NCI-H524 (cell line): ENCODE results near the gene SNRNP35.
"Not testable (repeated sequence)": the region's sequence is repeated elsewhere in the genome, so short reads cannot be mapped to it uniquely, and the experiment has no call there.

Source experiments
- DNase-seq, 2 experiments: peaks; one replicate each; lab custom pipeline; 2025; lab: John Stamatoyannopoulos, UW

The SNRNP35 gene

DNA sequence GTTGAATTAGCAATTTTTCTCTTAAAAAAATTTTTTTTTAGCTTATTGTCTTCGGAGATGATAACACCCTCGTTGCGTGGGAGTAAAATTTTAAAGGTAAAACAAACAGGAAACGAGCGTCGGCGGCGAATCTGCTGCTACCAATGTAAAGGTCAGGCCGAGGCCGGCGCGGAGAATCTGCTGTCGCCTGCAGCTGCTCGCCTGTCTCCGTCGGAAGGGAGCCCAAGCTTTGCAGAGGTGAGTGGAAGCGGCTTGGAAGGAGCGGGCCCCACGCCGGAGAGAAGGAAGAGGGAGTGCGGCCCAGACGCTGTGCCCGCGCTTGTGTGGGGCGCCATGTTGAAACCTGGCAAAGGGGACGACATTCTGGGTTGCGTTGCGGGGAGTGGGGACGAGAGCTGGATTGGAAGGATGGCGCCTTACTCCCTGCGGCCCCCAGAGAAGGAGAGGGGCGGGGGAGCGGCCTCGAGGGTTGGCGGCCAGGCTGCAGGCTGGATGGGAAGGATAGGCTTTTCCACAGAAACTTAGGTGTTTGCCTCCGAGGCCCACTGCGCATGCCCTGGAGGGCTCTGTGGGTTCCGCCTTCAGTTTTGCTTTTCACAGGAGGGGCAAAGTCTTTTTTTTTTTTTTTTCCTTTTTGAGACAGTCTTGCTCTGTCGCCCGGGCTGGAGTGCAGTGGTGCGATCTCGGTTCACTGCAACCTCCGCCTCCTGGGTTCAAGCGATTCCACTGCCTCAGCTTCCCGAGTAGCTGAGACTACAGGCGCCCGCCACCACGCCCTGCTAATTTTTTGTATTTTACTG lies at the start of gene SNRNP35:
TSS of gene SNRNP35 (plus strand) at position 160 of the 800 bp plus-strand sequence. CDS start 7,402 bp downstream, outside the sequence.
- peak; percentile 79 to 81 for DNase-seq

DNA sequence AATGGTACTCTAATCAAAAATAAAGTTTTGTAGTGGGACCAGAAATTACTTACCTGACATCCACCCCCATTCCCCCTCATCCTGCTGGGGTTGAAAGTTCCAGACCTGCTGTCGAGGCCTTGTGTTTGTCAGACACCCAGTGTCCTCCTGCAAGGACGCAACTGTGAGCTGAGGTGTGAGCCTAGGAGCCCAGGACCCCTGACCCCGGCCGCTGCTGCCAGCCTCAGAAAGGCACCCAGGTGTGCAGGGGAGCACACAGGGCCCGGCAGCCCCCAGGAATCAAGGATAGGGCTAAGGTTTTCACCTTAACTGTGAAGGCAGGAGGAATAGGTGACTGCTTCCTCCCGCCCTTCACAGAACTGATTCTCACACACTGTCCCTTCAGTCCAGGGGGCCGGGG lies 49.3 kb upstream of the SNRNP35 start:
- DNase-seq, result not testable (repeated sequence)

- not testable (repeated sequence) for DNase-seq
Measured at GRCh38 chr12:123409284-123410040, 48.5 kb upstream of the SNRNP35 start.

DNA sequence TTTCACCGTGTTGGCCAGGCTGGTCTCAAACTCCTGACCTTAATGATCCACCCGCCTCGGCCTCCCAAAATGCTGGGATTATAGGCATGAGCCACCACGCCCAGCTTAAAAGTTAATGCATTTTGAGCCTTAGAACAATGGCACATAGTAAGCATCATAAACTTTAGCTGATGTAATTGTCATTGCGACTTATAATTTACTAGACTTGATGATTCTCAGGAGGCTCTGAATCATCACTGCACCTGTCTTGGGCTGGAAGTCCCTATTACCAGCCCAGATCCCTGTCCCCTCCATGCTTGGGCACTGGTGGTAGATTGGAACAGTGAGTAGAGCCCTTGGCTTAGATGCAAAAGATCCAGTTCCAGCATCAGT lies 47.9 kb upstream of the SNRNP35 start:
- DNase-seq, result no peak

DNA sequence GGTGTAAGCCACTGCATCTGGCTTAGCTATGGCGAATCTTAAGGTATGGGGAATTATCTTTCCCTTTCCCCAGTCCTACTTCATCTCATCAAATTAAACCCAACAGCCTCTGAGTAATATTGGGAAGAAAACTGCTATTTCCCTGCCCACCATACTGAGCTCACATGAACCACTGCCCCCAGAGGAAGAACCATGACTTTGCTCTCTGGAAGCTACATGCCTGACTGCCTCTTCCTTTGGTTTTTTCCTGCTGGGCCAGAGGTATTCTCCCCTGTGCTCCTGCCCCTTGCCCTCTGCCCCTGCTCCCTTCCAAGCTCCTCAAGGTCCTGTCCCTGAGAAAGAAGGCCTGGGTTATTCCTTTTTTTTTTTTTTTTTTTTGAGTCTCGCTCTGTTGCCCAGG lies 36.6 kb upstream of the SNRNP35 start:
- DNase-seq, result no peak

DNA sequence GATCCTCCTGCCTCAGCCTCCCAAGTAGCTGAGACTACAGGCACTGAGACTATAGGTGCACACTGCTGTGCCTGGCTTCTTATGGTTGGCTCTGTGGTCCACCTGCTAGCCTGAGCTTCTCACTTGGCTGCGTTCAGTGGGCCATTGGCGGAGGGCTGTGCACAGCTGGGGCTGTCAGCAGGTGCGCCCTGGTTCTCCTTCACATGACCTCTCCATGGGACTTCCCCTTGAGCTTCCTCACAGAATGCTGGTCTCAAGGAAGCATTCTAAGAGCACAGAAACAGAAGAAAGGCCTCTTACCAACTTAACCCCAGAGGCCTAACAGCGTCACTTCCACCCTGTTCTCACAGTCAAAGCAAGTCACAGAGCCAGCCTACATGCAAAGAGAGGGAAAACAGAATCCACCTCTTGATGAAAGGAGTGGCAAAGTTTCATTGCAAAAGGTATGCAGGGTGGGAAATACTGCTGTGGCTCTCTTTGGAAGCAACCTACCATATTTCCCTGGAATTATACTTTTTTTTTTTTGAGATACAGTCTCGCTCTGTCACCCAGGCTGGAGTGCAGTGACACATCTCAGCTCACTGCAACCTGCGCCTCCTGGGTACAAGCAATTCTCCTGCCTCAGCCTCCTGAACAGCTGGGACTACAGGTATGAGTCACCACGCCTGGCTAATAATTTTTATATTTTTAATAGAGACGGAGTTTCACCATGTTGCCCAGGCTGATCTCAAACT lies 30.7 kb upstream of the SNRNP35 start:
- DNase-seq, result no peak

DNA sequence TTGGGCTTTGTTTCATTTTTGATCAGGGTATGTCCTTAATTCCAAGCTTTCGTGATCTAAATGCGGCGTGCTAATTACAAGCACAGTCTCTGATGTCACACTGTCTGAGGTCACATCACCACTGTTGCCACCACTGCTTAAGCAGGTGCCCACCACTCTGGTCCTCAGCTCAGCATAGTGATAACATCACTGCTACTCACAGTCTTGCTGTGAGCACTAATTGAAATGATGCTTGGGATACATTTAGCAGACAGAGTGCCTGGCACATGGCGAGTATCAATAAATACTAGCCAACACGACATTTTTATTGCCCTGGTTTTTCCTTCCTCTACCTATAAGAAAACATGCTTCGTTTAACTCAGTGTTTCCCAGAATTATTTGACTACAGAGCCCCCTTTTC lies 29.3 kb upstream of the SNRNP35 start:
- no peak for DNase-seq

DNA sequence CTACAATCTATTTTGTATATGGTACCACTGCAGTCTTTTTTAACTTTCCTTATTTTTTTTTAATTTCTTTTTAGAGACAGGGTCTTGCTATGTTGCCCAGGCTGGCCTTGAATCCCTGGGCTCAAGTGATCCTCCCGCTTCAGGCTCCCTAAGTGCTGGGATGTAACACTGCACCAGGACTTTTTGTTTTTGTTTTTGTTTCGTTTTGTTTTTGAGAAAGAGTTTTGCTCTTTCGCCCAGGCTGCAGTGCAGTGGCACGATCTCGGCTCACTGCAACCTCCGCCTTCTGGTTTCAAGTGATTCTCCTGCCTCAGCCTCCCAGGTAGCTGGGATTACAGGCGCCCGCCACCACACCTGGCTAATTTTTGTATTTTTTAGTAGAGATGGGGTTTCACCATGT lies 28.8 kb upstream of the SNRNP35 start:
- DNase-seq, result not testable (repeated sequence)

- DNase-seq, result not testable (repeated sequence)
Measured at GRCh38 chr12:123431951-123432817, 25.8 kb upstream of the SNRNP35 start.

DNA sequence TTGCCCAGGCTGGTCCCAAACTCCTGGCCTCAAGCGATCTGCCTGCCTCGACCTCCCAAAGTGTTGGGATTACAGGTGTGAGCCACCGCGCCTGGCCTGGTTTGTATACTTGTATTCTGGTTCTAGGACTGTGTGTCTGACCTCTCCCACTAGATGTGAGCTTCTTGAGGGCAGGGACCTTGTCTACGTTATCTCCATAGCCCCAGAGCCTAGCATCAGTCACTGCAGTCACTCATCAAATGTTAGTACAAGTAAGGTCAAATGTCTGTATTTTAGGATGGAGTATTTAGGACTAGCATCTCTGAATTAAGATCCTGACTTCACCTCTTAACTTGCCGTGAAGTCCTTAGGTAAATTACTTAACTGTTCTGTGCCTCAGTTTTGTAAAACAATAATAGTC lies 24.3 kb upstream of the SNRNP35 start:
- no peak for DNase-seq

GRCh38 chr12:123435636-123436016 lies 22.3 kb upstream of the SNRNP35 start:
- no peak for DNase-seq

GRCh38 chr12:123436017-123436964 lies 21.6 kb upstream of the SNRNP35 start, which contains the start of gene RILPL2:
Gene RILPL2, minus strand, starts transcription at chr12:123436684. Its CDS starts 264 bp downstream, at chr12:123436420.
- peak; percentile 23 to 56 for DNase-seq

DNA sequence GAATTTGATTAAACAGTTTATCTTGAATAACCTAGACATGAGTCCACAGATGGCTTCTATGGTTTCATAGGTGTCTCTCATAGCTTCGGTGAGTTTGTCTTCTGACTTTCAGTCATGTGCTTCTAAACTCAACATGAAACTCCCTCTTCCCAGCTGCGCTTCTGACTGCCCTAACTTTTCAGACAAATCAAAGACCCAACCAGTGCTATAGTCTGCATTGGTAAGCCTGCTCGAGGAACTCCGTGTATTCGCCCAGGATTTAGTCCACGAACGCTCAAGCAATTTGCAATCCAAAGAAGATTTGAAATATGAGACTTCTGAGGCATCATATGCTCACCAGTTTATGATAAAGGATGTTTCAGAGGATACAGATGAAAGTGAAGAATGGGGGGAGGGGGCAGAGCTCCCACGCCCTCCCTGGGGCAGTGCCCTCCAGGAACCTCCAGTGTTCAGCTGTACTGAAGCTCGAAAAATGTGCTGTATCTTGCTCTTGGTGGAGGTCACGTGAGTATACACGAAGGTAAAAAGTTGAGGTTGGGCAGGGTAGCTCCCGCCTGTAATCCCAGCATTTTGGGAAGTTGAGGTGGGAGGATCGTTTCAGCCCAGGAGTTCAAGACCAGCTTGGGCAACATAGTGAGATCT lies 16.3 kb upstream of the SNRNP35 start:
- peak in 1 of 2 experiments; percentile 40 for DNase-seq

DNA sequence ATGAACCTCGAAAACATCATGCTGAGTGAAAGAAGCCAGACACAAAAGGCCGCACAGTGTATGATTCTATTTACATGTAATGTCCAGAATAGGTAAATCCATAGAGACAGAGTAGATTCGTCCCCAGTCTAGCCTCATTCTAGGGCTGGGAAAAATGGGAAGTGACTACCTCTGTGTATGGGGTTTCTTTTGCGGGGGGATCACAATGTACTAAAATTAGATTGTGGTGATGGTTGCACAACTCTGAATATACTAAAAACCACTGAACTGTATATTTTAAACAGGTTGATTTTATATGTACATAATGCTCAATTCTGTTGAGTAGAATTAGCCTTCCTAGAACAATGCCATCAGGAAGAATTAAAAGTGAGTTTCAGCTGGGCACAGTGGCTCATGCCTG lies 15.2 kb upstream of the SNRNP35 start:
- no peak for DNase-seq

DNA sequence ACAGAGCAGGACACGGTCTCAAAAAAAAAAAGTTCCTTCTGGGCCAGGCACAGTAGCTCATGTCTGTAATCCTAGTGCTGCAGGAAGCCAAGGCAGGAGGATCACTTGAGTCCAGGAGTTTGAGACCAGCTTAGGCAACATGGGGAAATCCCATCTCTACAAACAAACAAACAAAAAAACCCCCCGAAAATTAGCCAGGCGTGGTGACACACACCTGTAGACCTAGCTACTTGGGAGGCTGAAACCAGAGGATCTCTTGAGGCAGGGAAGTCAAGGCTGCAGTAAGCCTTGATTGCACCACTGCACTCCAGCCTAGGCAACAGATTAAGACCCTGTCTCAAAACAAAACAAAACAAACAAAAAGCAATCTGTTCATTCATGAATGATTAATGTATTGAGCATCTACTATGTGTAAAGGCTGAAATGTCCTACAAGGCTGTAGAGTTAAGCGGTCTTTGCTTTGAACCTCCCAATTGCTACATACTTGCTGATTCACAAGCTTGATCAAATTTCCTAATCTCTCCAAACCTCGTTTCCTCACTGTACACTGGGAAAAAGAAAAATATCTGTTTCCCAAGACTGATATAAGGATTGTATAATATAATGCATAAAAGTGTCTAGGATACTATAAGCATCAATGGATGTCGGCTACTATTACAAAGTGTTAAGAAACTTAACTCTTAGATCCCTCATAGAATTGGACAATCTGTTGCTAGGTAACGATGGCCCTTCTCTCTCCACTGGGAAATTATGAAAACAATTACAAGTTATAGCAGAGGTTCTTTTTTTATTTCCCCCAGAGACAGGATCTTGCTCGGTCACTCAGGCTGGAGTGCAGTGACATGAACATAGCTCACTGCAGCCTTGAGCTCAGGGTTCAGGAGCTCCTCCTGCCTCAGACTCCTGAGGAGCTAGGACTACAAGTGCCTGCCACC lies 13.6 kb upstream of the SNRNP35 start:
- no peak for DNase-seq

GRCh38 chr12:123445388-123446332 lies 12.3 kb upstream of the SNRNP35 start:
- no peak for DNase-seq

DNA sequence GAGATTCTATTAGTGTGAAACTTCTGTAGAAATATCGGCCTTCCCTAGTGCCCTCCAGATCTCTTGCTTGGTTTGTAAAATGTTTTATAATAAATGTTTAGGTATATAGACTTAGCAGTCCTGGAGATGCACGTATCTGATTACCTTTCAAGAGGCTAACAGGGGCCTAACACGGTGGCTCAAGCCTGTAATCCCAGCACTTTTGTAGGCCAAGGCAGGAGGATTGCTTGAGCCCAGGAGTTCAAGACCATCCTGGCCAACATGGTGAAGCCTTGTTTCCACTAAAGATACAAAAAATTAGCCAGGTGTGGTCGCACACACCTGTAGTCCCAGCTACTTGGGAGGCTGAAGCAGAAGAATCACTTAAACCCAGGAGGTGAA lies 11.6 kb upstream of the SNRNP35 start:
- DNase-seq, result no peak
